GM20431 (cell line): ENCODE results near the gene RNF8.
"Not testable (repeated sequence)": the region's sequence is repeated elsewhere in the genome, so short reads cannot be mapped to it uniquely, and the experiment has no call there.

Experiments
- in situ Hi-C: fragments of 300-500 bp; cut with MseI, MboI; formaldehyde crosslinking; loops from one replicate; pipeline ENCODE4 v1.15.0; 2020; ENCODE audit warnings: low sequenced_read_pairs; ENCODE audit not compliant: unreplicated experiment

RNF8 gene

DNA sequence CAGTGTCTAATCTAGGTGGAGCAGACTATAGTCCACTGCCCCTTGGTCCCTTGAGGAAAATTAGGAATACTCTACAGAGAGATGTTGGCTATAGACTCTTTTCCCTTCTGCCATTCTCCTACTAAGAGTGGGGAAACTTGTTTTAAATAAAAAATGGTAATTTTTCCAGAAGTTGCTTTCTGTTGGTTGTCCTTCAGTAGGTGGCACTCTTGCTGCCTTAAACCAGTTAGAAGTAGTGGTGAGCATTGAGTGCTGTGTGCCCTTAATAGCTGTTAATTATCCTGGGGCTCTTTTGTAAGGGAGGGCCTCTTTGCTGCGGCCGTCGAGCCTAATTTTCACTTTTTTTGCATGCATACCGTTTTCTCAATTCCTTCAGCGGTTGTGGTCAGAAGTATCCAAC lies 82.0 kb downstream of the RNF8 start:
- in situ Hi-C loops = no loop called here

DNA sequence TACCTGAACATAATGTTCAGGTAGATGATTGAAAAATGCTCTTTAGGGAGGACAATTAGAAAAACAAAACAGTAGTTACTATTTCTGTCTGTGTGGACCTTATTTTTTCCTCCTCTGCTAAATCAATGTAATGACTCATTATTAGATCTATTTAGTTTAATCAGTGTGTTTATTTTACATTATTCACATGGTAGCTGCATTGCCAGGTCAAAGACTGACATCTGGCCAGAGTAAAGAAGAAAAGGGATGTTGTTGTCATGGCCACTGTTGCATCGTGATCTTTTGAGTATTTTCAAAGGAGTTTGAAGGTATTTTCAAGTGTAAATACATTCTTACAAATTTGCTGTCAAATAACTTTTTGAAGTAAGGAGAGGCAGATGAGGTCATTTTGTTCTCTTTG lies 85.1 kb downstream of the RNF8 start:
- in situ Hi-C loops = no loop called here

DNA sequence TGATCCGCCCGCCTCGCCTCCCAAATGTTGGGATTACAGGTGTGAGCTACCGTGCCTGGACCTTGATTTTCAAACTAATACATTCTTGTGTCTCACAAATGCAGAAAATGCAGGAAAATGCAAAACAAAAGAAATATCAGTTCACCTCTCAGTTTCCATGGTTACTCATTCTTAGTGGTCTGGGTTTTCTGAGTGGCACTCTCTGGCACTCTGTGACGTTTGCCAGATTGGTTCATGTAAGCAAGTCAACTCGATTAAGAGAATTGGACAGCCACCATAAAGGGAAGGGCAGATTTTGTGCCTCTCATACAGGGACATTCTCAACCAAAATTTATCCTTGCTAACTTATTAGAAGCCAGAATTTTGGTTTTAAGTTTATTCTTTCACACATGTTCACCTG lies 87.9 kb downstream of the RNF8 start:
- in situ Hi-C loops = no loop called here

DNA sequence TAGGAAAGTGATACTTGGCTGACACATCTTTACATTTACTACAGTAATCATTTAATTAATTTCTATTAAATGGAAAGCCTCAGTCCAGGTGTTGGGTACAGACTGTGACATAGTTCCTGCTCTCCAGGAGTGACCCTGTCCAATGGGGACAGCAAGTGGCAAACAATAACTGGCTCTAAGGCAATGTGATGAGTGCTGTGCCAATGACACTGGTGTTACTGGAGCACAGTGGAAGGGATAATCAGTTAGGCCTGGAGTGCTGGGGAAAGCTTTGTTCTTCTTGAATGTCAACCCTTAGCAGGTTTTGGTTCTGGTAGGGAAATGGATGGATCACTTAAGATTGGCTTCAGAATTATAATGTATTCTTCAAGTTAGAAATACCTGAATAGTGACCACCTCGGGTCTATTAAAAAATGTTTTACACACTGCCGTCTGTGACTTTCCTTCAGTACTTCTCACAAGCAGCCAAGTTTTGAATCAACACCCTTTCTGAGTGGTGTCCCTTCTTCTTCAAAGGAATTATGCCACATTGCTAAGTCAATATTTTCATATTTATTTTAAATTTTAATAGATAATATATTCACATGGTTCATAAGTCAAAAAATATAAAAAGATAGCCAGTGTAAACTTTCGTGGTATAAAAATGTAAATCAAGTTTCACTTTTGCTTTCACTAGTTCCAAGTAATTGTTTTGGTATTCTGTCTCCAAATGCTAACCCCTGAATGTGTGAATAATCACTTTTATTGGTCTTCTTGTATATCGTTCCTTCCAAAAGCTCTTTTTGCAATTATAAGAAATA lies 88.8 kb downstream of the RNF8 start:
- in situ Hi-C loops = no loop called here

DNA sequence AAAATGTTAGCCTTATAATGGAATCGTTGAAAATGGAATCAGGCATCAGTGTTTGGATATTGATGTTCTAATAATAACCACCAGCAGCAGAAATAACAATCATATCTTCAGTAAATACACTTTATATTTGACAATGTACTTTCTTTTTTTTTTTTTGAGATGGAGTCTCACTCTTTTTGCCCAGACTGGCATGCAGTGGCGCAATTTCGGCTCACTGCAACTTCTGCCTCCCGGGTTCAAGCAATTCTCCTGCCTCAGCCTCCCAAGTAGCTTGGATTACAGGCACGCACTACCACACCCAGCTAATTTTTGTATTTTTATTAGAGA lies 89.4 kb downstream of the RNF8 start:
- in situ Hi-C loops = not testable (repeated sequence)
